Ovary (tissue), 3 donors: ENCODE results near the gene CDH1.

Experiments used
- CTCF ChIP-seq, 3 donors: fragments of 450-650 bp in 2 of 3; fragments of 200-600 bp in 1 of 3; IDR thresholded peaks; one replicate each; pipeline versions ENCODE4 v1.5.1 to v1.8.0; 2016 to 2022; ENCODE audit warnings: antibody characterized with exemption in 3 of 3, mild to moderate bottlenecking in 1 of 3
- POLR2A ChIP-seq: fragments of 450-650 bp; IDR thresholded peaks from one replicate; pipeline ENCODE4 v1.6.1; 2017; ENCODE audit warnings: antibody characterized with exemption, mild to moderate bottlenecking, moderate library complexity
- donor health status: DM: no; HTN: no; CAD: no.

DNA sequence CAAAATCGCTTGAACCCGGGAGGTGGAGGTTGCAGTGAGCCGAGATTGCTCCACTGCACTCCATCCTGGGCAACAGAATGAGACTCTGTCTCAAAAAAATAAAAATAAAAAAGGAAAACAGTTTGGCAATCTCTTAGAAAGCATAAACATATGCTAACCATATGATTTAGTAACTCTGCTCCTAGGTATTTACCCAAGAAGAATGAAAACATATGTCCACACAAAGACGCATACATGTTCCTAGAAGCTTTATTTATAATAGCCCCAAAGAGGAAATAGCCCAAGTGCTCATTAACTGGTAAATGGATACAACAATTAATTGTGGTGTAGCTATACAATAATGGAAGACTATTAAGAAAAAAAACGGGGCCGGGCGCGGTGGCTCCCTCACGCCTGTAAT lies 18.5 kb upstream of the CDH1 start:
- TF ChIP-seq POLR2A = no peak
- no peak for TF ChIP-seq CTCF (IDR thresholded peaks at IDR 0.05)
